Stimulated activated CD8-positive, alpha-beta memory T cell treated with anti-CD3 and anti-CD28 coated beads, Interleukin-15, amount 100 ng/mL, for 1 hour (primary cell): ENCODE measurements around the gene NDUFS8.

Experiments used
- DNase-seq: peaks from one replicate; pipeline ENCODE4 v3.0.0-alpha.2; 2020; ENCODE audit warnings: low read depth

NDUFS8 gene

DNA sequence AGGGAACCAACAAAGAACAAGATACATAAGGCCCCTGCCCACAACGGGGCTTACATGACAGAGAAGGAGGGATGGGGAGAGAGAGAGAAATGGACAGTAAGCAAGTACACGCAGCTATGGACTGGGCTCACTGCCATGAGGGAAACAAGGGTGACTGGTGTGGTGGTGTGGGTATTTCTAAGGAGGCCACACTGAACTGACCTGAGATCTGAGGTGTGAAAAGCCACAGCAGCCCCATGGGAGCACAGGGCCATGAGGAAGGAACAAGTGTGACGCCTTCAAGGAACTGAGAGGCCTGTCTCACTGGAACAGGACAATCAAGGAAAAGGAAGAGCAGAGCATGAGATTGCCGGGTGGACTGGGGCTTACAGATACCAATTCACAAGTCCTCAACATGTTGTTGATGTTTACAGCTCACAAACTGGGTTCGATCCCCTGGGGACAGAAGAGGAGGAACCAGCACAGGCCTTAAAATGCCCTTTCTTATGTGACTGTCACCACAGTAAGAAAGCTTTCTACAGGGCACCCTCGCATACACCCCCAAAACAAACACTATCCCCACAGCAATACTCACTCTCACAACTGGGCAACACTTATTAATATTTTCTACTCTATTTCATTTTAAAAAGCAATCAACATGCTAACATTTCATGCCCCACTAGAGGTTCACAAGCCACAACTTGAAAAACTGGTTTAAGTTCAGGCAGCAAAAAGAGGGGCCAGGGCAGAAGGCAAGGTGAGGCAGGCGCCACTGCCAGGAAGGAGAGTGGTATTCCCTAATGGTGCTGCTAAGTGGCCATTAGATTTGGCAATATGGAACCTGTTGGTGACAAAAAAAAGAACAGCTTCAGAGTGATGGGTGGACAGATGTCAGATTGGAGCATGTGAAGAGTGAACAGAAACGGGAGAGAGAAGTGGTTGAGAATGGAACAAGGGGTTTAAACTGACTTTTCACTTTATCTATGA is 47.4 kb downstream of the NDUFS8 start:
- DNase-seq, result no peak

DNA sequence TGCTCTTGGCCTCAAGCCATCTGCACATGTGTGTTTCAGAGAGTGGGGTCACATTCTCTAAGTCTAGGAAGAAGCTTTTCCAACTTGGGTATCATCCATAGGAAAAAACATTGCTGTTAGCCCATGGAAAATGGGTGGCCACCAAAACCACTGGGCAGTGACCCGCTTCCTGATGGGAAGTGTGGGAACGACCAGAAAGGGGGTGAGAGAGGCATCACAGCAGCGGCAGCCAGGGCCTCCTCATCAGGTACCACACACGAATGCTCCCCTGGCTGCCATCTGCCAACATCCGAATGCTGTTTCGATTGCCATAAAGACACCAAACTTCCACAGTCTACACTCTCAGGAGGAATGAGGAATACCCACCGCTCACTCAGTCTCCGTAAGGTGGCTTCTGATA is 50.4 kb downstream of the NDUFS8 start:
- no peak for DNase-seq

DNA sequence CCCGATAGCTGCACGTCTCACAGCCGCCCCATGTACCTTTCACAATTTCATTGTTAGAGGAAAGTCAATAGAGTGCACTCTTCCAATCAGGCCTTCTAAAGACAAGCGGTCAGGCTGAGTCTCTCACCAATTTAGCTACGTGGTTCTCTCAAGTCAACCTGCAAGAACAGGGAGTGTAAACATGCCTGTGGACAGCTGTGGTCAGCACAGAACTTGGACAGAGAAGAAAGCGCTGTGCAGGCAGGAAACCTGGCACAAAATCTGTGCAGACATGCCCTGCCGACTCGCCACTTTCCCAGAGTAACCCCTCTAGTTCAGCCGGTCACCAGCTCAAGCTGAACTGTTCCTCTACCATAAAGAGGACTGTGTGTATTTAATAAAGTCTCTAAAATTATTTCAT is 51.2 kb downstream of the NDUFS8 start:
- no peak for DNase-seq

DNA sequence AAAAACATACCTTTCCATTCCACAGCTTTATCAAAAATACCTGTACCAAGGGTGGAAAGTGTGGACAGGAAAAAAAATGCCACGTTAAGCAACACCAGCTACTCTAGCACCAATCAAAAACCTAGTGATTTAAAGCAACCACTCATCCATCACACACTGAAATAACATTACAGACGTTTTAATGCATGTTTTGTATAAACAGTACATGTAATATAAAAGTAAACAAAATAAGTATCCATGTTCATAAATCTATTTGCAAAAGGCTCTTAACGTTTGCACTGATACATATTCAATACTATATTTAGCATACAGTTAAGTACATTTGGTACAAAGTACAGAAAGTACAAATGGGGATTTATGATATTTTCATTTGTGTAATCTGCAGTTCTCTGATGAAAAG is 52.0 kb downstream of the NDUFS8 start:
- no peak for DNase-seq

DNA sequence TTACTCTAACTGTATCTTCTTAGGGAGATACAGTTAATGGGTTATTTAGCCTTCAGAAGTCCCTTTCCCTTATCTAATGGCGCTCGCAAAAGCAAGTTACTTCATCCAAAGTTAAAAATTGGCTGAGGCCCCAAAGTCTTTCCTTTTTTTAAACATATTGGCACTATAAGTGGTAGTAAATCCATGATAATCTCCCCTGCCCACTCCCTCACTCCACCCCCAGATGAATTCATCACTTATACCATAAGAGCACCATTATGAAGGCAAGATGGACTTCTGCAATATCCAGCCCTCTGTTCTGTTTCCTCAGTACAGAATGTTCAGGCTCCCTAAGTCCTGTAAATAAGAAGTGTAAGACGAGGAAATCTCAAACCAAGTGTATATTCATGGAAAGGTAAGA is 53.0 kb downstream of the NDUFS8 start:
- no peak for DNase-seq
